ENCODE measurements around the gene MTMR11. TPM values are rescaled to one million over a fixed set of nuclear protein-coding genes. Genes with fewer than 3 reads are reported as not detected.

MTMR11 gene
- polyA plus RNA-seq, 1 donor from 2014 or later = 1.6 TPM

DNA sequence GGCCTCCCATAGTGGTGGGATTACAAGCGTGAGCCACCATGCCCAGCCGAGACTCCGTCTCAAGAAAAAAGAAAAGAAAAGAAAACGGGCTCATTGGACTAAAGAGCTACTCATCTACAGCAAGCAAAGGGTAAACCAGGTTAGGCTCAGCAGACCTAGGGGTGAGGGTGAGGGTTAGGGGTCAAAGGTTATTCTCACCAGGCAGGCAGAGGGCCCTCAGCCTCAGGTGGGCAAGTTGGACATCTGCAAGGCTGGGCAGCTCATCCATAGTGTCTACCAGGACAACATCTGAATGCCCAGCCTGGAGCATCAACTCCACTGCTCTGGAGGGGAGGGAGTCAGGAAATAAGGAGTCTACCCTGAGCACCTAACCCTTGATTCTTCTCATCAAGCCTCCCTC lies 3.5 kb downstream of the MTMR11 start:
- Histone ChIP-seq H3F3A (ENCODE audit: insufficient read depth, low read length, poor library complexity, severe bottlenecking) (no peaks in the 10 kb centered on the region), H3K4me2 (ENCODE audit: low read length) (no peak overlapping the region), H3K9me2 (ENCODE audit: insufficient read depth, low read length) (no peaks in the 10 kb centered on the region), H4K20me1 (ENCODE audit: insufficient read depth) (no peaks in the 10 kb centered on the region), H3K9me3 (ENCODE audit: low read length) (no peaks in the 10 kb centered on the region), H3K4me3 (ENCODE audit: low read length) (no peak overlapping the region), H3K27me3 (ENCODE audit: insufficient read depth, low read depth, low read length) (no peaks in the 10 kb centered on the region), H3K9ac (ENCODE audit: low read length) (no peak overlapping the region), H3K79me2 (replicated peaks; ENCODE audit: insufficient read depth, low read length) (no peaks in the 10 kb centered on the region), H3K27ac (ENCODE audit: low read length) (no peak overlapping the region), H3K36me3 (ENCODE audit: insufficient read depth, low read length) (no peaks in the 10 kb centered on the region), H2AFZ (ENCODE audit: low read depth, low read length) (no peak overlapping the region)
- no peak for TF ChIP-seq MXI1 (conservative IDR thresholded peaks at IDR 0.05; ENCODE audit: poor library complexity, severe bottlenecking)
- no peak for TF ChIP-seq EP300 (conservative IDR thresholded peaks at IDR 0.05; ENCODE audit: poor library complexity, severe bottlenecking)
- no peak for TF ChIP-seq TAF1 (IDR thresholded peaks at IDR 0.05; ENCODE audit: low read depth)
- TF ChIP-seq, protein P1, sequence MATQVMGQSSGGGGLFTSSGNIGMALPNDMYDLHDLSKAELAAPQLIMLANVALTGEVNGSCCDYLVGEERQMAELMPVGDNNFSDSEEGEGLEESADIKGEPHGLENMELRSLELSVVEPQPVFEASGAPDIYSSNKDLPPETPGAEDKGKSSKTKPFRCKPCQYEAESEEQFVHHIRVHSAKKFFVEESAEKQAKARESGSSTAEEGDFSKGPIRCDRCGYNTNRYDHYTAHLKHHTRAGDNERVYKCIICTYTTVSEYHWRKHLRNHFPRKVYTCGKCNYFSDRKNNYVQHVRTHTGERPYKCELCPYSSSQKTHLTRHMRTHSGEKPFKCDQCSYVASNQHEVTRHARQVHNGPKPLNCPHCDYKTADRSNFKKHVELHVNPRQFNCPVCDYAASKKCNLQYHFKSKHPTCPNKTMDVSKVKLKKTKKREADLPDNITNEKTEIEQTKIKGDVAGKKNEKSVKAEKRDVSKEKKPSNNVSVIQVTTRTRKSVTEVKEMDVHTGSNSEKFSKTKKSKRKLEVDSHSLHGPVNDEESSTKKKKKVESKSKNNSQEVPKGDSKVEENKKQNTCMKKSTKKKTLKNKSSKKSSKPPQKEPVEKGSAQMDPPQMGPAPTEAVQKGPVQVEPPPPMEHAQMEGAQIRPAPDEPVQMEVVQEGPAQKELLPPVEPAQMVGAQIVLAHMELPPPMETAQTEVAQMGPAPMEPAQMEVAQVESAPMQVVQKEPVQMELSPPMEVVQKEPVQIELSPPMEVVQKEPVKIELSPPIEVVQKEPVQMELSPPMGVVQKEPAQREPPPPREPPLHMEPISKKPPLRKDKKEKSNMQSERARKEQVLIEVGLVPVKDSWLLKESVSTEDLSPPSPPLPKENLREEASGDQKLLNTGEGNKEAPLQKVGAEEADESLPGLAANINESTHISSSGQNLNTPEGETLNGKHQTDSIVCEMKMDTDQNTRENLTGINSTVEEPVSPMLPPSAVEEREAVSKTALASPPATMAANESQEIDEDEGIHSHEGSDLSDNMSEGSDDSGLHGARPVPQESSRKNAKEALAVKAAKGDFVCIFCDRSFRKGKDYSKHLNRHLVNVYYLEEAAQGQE (IDR thresholded peaks at IDR 0.05; ENCODE audit: borderline replicate concordance) = no peak
- TF ChIP-seq SMC3 (conservative IDR thresholded peaks at IDR 0.05; ENCODE audit: poor library complexity) = no peak
- TF ChIP-seq, protein P2, sequence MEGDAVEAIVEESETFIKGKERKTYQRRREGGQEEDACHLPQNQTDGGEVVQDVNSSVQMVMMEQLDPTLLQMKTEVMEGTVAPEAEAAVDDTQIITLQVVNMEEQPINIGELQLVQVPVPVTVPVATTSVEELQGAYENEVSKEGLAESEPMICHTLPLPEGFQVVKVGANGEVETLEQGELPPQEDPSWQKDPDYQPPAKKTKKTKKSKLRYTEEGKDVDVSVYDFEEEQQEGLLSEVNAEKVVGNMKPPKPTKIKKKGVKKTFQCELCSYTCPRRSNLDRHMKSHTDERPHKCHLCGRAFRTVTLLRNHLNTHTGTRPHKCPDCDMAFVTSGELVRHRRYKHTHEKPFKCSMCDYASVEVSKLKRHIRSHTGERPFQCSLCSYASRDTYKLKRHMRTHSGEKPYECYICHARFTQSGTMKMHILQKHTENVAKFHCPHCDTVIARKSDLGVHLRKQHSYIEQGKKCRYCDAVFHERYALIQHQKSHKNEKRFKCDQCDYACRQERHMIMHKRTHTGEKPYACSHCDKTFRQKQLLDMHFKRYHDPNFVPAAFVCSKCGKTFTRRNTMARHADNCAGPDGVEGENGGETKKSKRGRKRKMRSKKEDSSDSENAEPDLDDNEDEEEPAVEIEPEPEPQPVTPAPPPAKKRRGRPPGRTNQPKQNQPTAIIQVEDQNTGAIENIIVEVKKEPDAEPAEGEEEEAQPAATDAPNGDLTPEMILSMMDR (IDR thresholded peaks at IDR 0.05; ENCODE audit: poor library complexity, severe bottlenecking) = no peak
- no peak for TF ChIP-seq POLR2AphosphoS5 (IDR thresholded peaks at IDR 0.05)
- no peak for TF ChIP-seq RAD21 (conservative IDR thresholded peaks at IDR 0.05)
- TF ChIP-seq EZH2 (IDR thresholded peaks at IDR 0.05; ENCODE audit: borderline replicate concordance, insufficient read depth, low read length, poor library complexity, severe bottlenecking) = no peak

GRCh38 chr1:149932474-149932873 lies 4.2 kb downstream of the MTMR11 start:
- TF ChIP-seq, protein P1 (IDR thresholded peaks at IDR 0.05; ENCODE audit: borderline replicate concordance) = no peak
- TF ChIP-seq EP300 (conservative IDR thresholded peaks at IDR 0.05; ENCODE audit: poor library complexity, severe bottlenecking) = no peak
- TF ChIP-seq POLR2AphosphoS5 (IDR thresholded peaks at IDR 0.05) = no peak
- TF ChIP-seq EZH2 (IDR thresholded peaks at IDR 0.05; ENCODE audit: borderline replicate concordance, insufficient read depth, low read length, poor library complexity, severe bottlenecking) = no peak
- no peaks in the 10 kb centered on the region for H4K20me1 ChIP-seq (ENCODE audit: insufficient read depth)

More at GRCh38 chr1:149932474-149932873, 4.2 kb downstream of the MTMR11 start:
- H3K36me3 ChIP-seq (ENCODE audit: insufficient read depth, low read length) = no peaks in the 10 kb centered on the region
- no peak overlapping the region for H3K4me3 ChIP-seq (ENCODE audit: low read length)
- H3K27me3 ChIP-seq (ENCODE audit: insufficient read depth, low read depth, low read length) = no peaks in the 10 kb centered on the region
- no peak overlapping the region for H2AFZ ChIP-seq (ENCODE audit: low read depth, low read length)
- no peaks in the 10 kb centered on the region for H3K9me2 ChIP-seq (ENCODE audit: insufficient read depth, low read length)
- H3K27ac ChIP-seq (ENCODE audit: low read length) = no peak overlapping the region
- no peak overlapping the region for H3K9ac ChIP-seq (ENCODE audit: low read length)
- H3K4me2 ChIP-seq (ENCODE audit: low read length) = no peak overlapping the region
- no peaks in the 10 kb centered on the region for H3F3A ChIP-seq (ENCODE audit: insufficient read depth, low read length, poor library complexity, severe bottlenecking)
- H3K79me2 ChIP-seq (replicated peaks; ENCODE audit: insufficient read depth, low read length) = peaks cover under 1% of the 10 kb centered on the region
- H3K9me3 ChIP-seq (ENCODE audit: low read length) = no peaks in the 10 kb centered on the region

Data from neural cell (in vitro differentiated cells).